ENCODE results near the gene CDC6. TPM values are rescaled to one million over a fixed set of nuclear protein-coding genes. Genes with fewer than 3 reads are reported as not detected.

CDC6 gene
- total and polyA plus RNA-seq, 2 donors (not counting 1 experiment from before 2014, with no cell fraction given): 0.69 to 2.2 TPM

- no peak for TF ChIP-seq CTCF (IDR thresholded peaks at IDR 0.05)
- no peak for TF ChIP-seq EZH2 (IDR thresholded peaks at IDR 0.05; ENCODE audit: borderline replicate concordance, insufficient read depth, low read depth, low read length, poor library complexity, severe bottlenecking)
- no peak overlapping the region for H3K4me2 ChIP-seq (replicated peaks; ENCODE audit: low read depth, low read length, poor library complexity, severe bottlenecking)
- H2AFZ ChIP-seq (ENCODE audit: insufficient read depth, low read depth, low read length, poor library complexity, severe bottlenecking): no peak overlapping the region
- H3K4me1 Mint-ChIP-seq: no peaks in the 10 kb centered on the region
- H3K4me3 ChIP-seq (ENCODE audit: control extremely low read depth in 1 of 5, extremely low read depth in 1 of 5, insufficient read depth in 1 of 5, low read depth in 2 of 5, low read length in 4 of 5): no peak overlapping the region
- DNase-seq (no peak), ATAC-seq (ENCODE audit: low read depth) (no peak)
- no peaks in the 10 kb centered on the region for H3K27me3 Mint-ChIP-seq
- ChIA-PET CTCF (no interaction called here), POLR2A (no interaction called here)
- no peaks in the 10 kb centered on the region for H3K9me3 Mint-ChIP-seq (ENCODE audit: insufficient read depth)
- no peak overlapping the region for H3K9ac ChIP-seq (ENCODE audit: low read length)
- intact Hi-C loops (cut with micrococcal nuclease): no loop called here
- H3K4me3 Mint-ChIP-seq: no peak overlapping the region
- H4K20me1 ChIP-seq (ENCODE audit: control insufficient read depth, insufficient read depth, low read length, poor library complexity, severe bottlenecking): peaks cover 40% of the 10 kb centered on the region
- WGBS (ENCODE audit: insufficient coverage): 96% methylated on average over 14 of the region's 21 CpGs
- H3K27me3 ChIP-seq (replicated peaks in 1 of 4; ENCODE audit: control extremely low read depth in 1 of 4, control insufficient read depth in 3 of 4, insufficient read depth in 4 of 4, low read length in 3 of 4): no peaks in the 10 kb centered on the region
- H3K27ac ChIP-seq (ENCODE audit: low read length in 2 of 2): no peak overlapping the region
- peak overlapping the region; percentile 50 for H3K27ac Mint-ChIP-seq
- no peaks in the 10 kb centered on the region for H3K4me1 ChIP-seq (ENCODE audit: control insufficient read depth in 2 of 2, insufficient read depth in 2 of 2, low read length in 2 of 2)
- no peaks in the 10 kb centered on the region for H3K9me3 ChIP-seq (ENCODE audit: control extremely low read depth in 1 of 3, control insufficient read depth in 2 of 3, insufficient read depth in 1 of 3, low read length in 2 of 3)
- H3K36me3 ChIP-seq (replicated peaks in 1 of 2; ENCODE audit: control extremely low read depth in 1 of 2, control insufficient read depth in 1 of 2, extremely low read depth in 1 of 2, insufficient read depth in 2 of 2, low read length in 1 of 2): peaks cover 20 to 70% of the 10 kb centered on the region in 2 experiments
- H3K79me2 ChIP-seq (ENCODE audit: control insufficient read depth, insufficient read depth, low read length): peaks cover 41% of the 10 kb centered on the region
Observed at GRCh38 chr17:40264458-40265185, 23.1 kb upstream of the CDC6 start.

GRCh38 chr17:40265337-40265736 is 22.3 kb upstream of the CDC6 start:
- Histone ChIP-seq H3K27me3 (replicated peaks in 1 of 4; ENCODE audit: control extremely low read depth in 1 of 4, control insufficient read depth in 3 of 4, insufficient read depth in 4 of 4, low read length in 3 of 4) (no peaks in the 10 kb centered on the region), H3K4me1 (ENCODE audit: control insufficient read depth in 2 of 2, insufficient read depth in 2 of 2, low read length in 2 of 2) (no peaks in the 10 kb centered on the region), H3K27ac (ENCODE audit: low read length in 2 of 2) (no peak overlapping the region), H3K4me3 (ENCODE audit: control extremely low read depth in 1 of 5, extremely low read depth in 1 of 5, insufficient read depth in 1 of 5, low read depth in 2 of 5, low read length in 4 of 5) (no peak overlapping the region), H3K79me2 (ENCODE audit: control insufficient read depth, insufficient read depth, low read length) (peaks cover 42% of the 10 kb centered on the region), H3K36me3 (replicated peaks in 1 of 2; ENCODE audit: control extremely low read depth in 1 of 2, control insufficient read depth in 1 of 2, extremely low read depth in 1 of 2, insufficient read depth in 2 of 2, low read length in 1 of 2) (peaks cover 17 to 65% of the 10 kb centered on the region in 2 experiments), H3K9ac (ENCODE audit: low read length) (no peak overlapping the region), H3K9me3 (ENCODE audit: control extremely low read depth in 1 of 3, control insufficient read depth in 2 of 3, insufficient read depth in 1 of 3, low read length in 2 of 3) (no peaks in the 10 kb centered on the region), H2AFZ (ENCODE audit: insufficient read depth, low read depth, low read length, poor library complexity, severe bottlenecking) (no peak overlapping the region), H3K4me2 (replicated peaks; ENCODE audit: low read depth, low read length, poor library complexity, severe bottlenecking) (no peak overlapping the region), H4K20me1 (ENCODE audit: control insufficient read depth, insufficient read depth, low read length, poor library complexity, severe bottlenecking) (peaks cover 40% of the 10 kb centered on the region)
- intact Hi-C loops (cut with micrococcal nuclease): no loop called here
- no peaks in the 10 kb centered on the region for H3K9me3 Mint-ChIP-seq (ENCODE audit: insufficient read depth)
- H3K4me1 Mint-ChIP-seq: no peaks in the 10 kb centered on the region
- ATAC-seq (ENCODE audit: low read depth): no peak
- WGBS (ENCODE audit: insufficient coverage): 90% methylated on average over 5 of the region's 5 CpGs
- DNase-seq: no peak
- POLR2A ChIA-PET: no interaction called here
- no peak overlapping the region for H3K27ac Mint-ChIP-seq
- H3K27me3 Mint-ChIP-seq: no peaks in the 10 kb centered on the region
- TF ChIP-seq EZH2 (IDR thresholded peaks at IDR 0.05; ENCODE audit: borderline replicate concordance, insufficient read depth, low read depth, low read length, poor library complexity, severe bottlenecking): no peak
- TF ChIP-seq CTCF (IDR thresholded peaks at IDR 0.05): no peak
- H3K4me3 Mint-ChIP-seq: no peak overlapping the region
- CTCF ChIA-PET: no interaction called here

Measured in B cell (primary cell).